ENCODE measurements around the gene PSMF1. TPM values are rescaled to one million over a fixed set of nuclear protein-coding genes. Genes with fewer than 3 reads are reported as not detected.

Gene PSMF1
- total and polyA plus RNA-seq, 9 donors, result 33.4 to 163 (median 127) TPM

- Histone ChIP-seq H3K36me3 (no peaks in the 10 kb centered on the region), H3K4me1 (ENCODE audit: insufficient read depth) (no peaks in the 10 kb centered on the region), H3K9me3 (no peaks in the 10 kb centered on the region), H3K27ac (no peak overlapping the region), H3K27me3 (no peaks in the 10 kb centered on the region), H3K4me3 (no peak overlapping the region)
- intact Hi-C loops (cut with DNase I), result loop anchor here in 1 of 4 donors (5.0 kb wide), 1 partner anchor 82 kb away; no protein-coding TSS in a partner anchor
- TF ChIP-seq CTCF (IDR thresholded peaks at IDR 0.05) (no peak), EP300 (IDR thresholded peaks at IDR 0.05) (no peak), POLR2A (IDR thresholded peaks at IDR 0.05) (no peak)
- 95 to 97% (median 95%) methylated on average over 10 of the region's 10 CpGs for WGBS, 3 donors
- no peak for DNase-seq
Observed at GRCh38 chr20:1160496-1160895, 42.1 kb downstream of the PSMF1 start.

GRCh38 chr20:1160991-1161390 is 42.6 kb downstream of the PSMF1 start:
- no peaks in the 10 kb centered on the region for H3K27me3 ChIP-seq
- no peak overlapping the region for H3K27ac ChIP-seq
- no peaks in the 10 kb centered on the region for H3K4me1 ChIP-seq (ENCODE audit: insufficient read depth)
- H3K4me3 ChIP-seq, result no peak overlapping the region
- no peak for DNase-seq
- 97 to 98% (median 98%) methylated on average over 12 of the region's 12 CpGs for WGBS, 3 donors
- H3K9me3 ChIP-seq, result no peaks in the 10 kb centered on the region
- H3K36me3 ChIP-seq, result no peaks in the 10 kb centered on the region
- TF ChIP-seq CTCF (IDR thresholded peaks at IDR 0.05) (no peak), EP300 (IDR thresholded peaks at IDR 0.05) (no peak), POLR2A (IDR thresholded peaks at IDR 0.05) (no peak)
- intact Hi-C loops (cut with DNase I), result loop anchor here in 1 of 4 donors (5.0 kb wide), 1 partner anchor 81 kb away; no protein-coding TSS in a partner anchor

- no peak for DNase-seq
- H3K36me3 ChIP-seq, result no peaks in the 10 kb centered on the region
- WGBS, 3 donors, result 96 to 97% (median 97%) methylated on average over 6 of the region's 6 CpGs
Observed at GRCh38 chr20:1163105-1163504, 44.7 kb downstream of the PSMF1 start.

GRCh38 chr20:1163653-1164052 is 45.3 kb downstream of the PSMF1 start:
- H3K9me3 ChIP-seq, result no peaks in the 10 kb centered on the region
- 92 to 93% (median 92%) methylated on average over 2 of the region's 2 CpGs for WGBS, 3 donors
- no peak for TF ChIP-seq CTCF (IDR thresholded peaks at IDR 0.05)
- no peak for TF ChIP-seq EP300 (IDR thresholded peaks at IDR 0.05)
- H3K4me3 ChIP-seq, result no peak overlapping the region
- H3K4me1 ChIP-seq (ENCODE audit: insufficient read depth), result no peaks in the 10 kb centered on the region
- intact Hi-C loops (cut with DNase I), result loop anchor here in 1 of 4 donors (5.0 kb wide), 1 partner anchor 79 kb away; no protein-coding TSS in a partner anchor
- no peak for DNase-seq
- no peaks in the 10 kb centered on the region for H3K27me3 ChIP-seq
- no peak overlapping the region for H3K27ac ChIP-seq
- no peaks in the 10 kb centered on the region for H3K36me3 ChIP-seq

More at GRCh38 chr20:1163105-1163504, 44.7 kb downstream of the PSMF1 start:
- intact Hi-C loops (cut with DNase I), result loop anchor here in 1 of 4 donors (5.0 kb wide), 1 partner anchor 79 kb away; no protein-coding TSS in a partner anchor
- TF ChIP-seq POLR2A (IDR thresholded peaks at IDR 0.05) (no peak), CTCF (IDR thresholded peaks at IDR 0.05) (no peak), EP300 (IDR thresholded peaks at IDR 0.05) (no peak)
- Histone ChIP-seq H3K9me3 (no peaks in the 10 kb centered on the region), H3K27me3 (no peaks in the 10 kb centered on the region), H3K4me1 (ENCODE audit: insufficient read depth) (no peaks in the 10 kb centered on the region), H3K4me3 (no peak overlapping the region), H3K27ac (no peak overlapping the region)

Measured in ovary (tissue), 9 donors.